ENCODE measurements around the gene GALNS.

GALNS gene

GRCh38 chr16:88871349-88871702 lies 14.6 kb upstream of the GALNS start:
- H2AFZ ChIP-seq (ENCODE audit: low read depth, low read length), result no peak overlapping the region
- H3K4me1 ChIP-seq (ENCODE audit: insufficient read depth, low read length), result no peaks in the 10 kb centered on the region
- no peak overlapping the region for H3K4me2 ChIP-seq (ENCODE audit: insufficient read depth, low read length)
- 0 out of 2 replicates have a peak, but pooled peaks cover 4% of the 10 kb centered on the region for H4K20me1 ChIP-seq (ENCODE audit: insufficient read depth, low read length)
- no peak for DNase-seq
- no peak for ATAC-seq (ENCODE audit: insufficient read depth, low read depth)
- peaks cover 20% of the 10 kb centered on the region for H3K27me3 ChIP-seq (ENCODE audit: insufficient read depth, low read length, poor library complexity)
- no peak overlapping the region for H3K4me3 ChIP-seq (ENCODE audit: low read depth in 1 of 2, low read length in 2 of 2)
- TF ChIP-seq CTCF (IDR thresholded peaks at IDR 0.05; ENCODE audit: borderline replicate concordance, extremely low read depth, low read length, poor library complexity, severe bottlenecking) (no peak), EZH2 (IDR thresholded peaks at IDR 0.05; ENCODE audit: borderline replicate concordance, low read depth, low read length, severe bottlenecking) (no peak)
- H3K9me3 ChIP-seq (ENCODE audit: insufficient read depth, low read length, severe bottlenecking), result no peaks in the 10 kb centered on the region
- no peaks in the 10 kb centered on the region for H3K36me3 ChIP-seq (ENCODE audit: insufficient read depth, low read length)
- H3K9ac ChIP-seq (ENCODE audit: low read depth, low read length), result no peak overlapping the region
- H3K27ac ChIP-seq (ENCODE audit: low read length), result no peak overlapping the region
- no peaks in the 10 kb centered on the region for H3K79me2 ChIP-seq (ENCODE audit: insufficient read depth, low read length)

- H3K4me1 ChIP-seq (ENCODE audit: insufficient read depth, low read length), result no peaks in the 10 kb centered on the region
- no peak overlapping the region for H3K4me3 ChIP-seq (ENCODE audit: low read depth in 1 of 2, low read length in 2 of 2)
- H2AFZ ChIP-seq (ENCODE audit: low read depth, low read length), result no peak overlapping the region
- H3K27ac ChIP-seq (ENCODE audit: low read length), result no peak overlapping the region
- H3K36me3 ChIP-seq (ENCODE audit: insufficient read depth, low read length), result no peaks in the 10 kb centered on the region
- H3K79me2 ChIP-seq (ENCODE audit: insufficient read depth, low read length), result no peaks in the 10 kb centered on the region
- peaks cover 20% of the 10 kb centered on the region for H3K27me3 ChIP-seq (ENCODE audit: insufficient read depth, low read length, poor library complexity)
- ATAC-seq (ENCODE audit: insufficient read depth, low read depth) (no peak), DNase-seq (no peak)
- 0 out of 2 replicates have a peak, but pooled peaks cover 4% of the 10 kb centered on the region for H4K20me1 ChIP-seq (ENCODE audit: insufficient read depth, low read length)
- H3K9ac ChIP-seq (ENCODE audit: low read depth, low read length), result no peak overlapping the region
- no peak overlapping the region for H3K4me2 ChIP-seq (ENCODE audit: insufficient read depth, low read length)
- TF ChIP-seq EZH2 (IDR thresholded peaks at IDR 0.05; ENCODE audit: borderline replicate concordance, low read depth, low read length, severe bottlenecking) (no peak), CTCF (IDR thresholded peaks at IDR 0.05; ENCODE audit: borderline replicate concordance, extremely low read depth, low read length, poor library complexity, severe bottlenecking) (no peak)
- no peaks in the 10 kb centered on the region for H3K9me3 ChIP-seq (ENCODE audit: insufficient read depth, low read length, severe bottlenecking)
Measured at GRCh38 chr16:88870608-88871348, 14.0 kb upstream of the GALNS start.

GRCh38 chr16:88869673-88869980 lies 12.9 kb upstream of the GALNS start:
- Histone ChIP-seq H2AFZ (ENCODE audit: low read depth, low read length) (no peak overlapping the region), H3K4me3 (ENCODE audit: low read depth in 1 of 2, low read length in 2 of 2) (no peak overlapping the region), H3K4me1 (ENCODE audit: insufficient read depth, low read length) (no peaks in the 10 kb centered on the region), H3K79me2 (ENCODE audit: insufficient read depth, low read length) (no peaks in the 10 kb centered on the region), H3K4me2 (ENCODE audit: insufficient read depth, low read length) (no peak overlapping the region), H4K20me1 (ENCODE audit: insufficient read depth, low read length) (0 out of 2 replicates have a peak, but pooled peaks cover 4% of the 10 kb centered on the region), H3K9me3 (ENCODE audit: insufficient read depth, low read length, severe bottlenecking) (no peaks in the 10 kb centered on the region), H3K27me3 (ENCODE audit: insufficient read depth, low read length, poor library complexity) (peaks cover 20% of the 10 kb centered on the region), H3K36me3 (ENCODE audit: insufficient read depth, low read length) (no peaks in the 10 kb centered on the region), H3K9ac (ENCODE audit: low read depth, low read length) (no peak overlapping the region), H3K27ac (ENCODE audit: low read length) (no peak overlapping the region)
- no peak for ATAC-seq (ENCODE audit: insufficient read depth, low read depth)
- DNase-seq, result no peak
- no peak for TF ChIP-seq CTCF (IDR thresholded peaks at IDR 0.05; ENCODE audit: borderline replicate concordance, extremely low read depth, low read length, poor library complexity, severe bottlenecking)
- TF ChIP-seq EZH2 (IDR thresholded peaks at IDR 0.05; ENCODE audit: borderline replicate concordance, low read depth, low read length, severe bottlenecking), result no peak

All from DND-41 (cell line).